HG03571 (cell line): ENCODE measurements around the gene C15orf61.

Experiments used
- ATAC-seq: cut with Tn5 transposase; IDR thresholded peaks from one replicate; pipeline ENCODE4 v1.9.1; 2021; ENCODE audit not compliant: unreplicated experiment

The C15orf61 gene

GRCh38 chr15:67548862-67549651 is 28.1 kb downstream of the C15orf61 start:
- no peak for ATAC-seq

- no peak for ATAC-seq
Observed at GRCh38 chr15:67549736-67550135, 28.8 kb downstream of the C15orf61 start.

GRCh38 chr15:67550522-67550921 is 29.6 kb downstream of the C15orf61 start:
- no peak for ATAC-seq

GRCh38 chr15:67551207-67551743 is 30.3 kb downstream of the C15orf61 start:
- ATAC-seq: no peak

GRCh38 chr15:67554580-67554979 is 33.6 kb downstream of the C15orf61 start:
- ATAC-seq: no peak

- ATAC-seq: no peak
Observed at GRCh38 chr15:67556976-67557570, 36.1 kb downstream of the C15orf61 start.

GRCh38 chr15:67558502-67558901 is 37.6 kb downstream of the C15orf61 start:
- ATAC-seq: no peak

GRCh38 chr15:67559158-67559557 is 38.2 kb downstream of the C15orf61 start:
- no peak for ATAC-seq

GRCh38 chr15:67559576-67559975 is 38.6 kb downstream of the C15orf61 start:
- no peak for ATAC-seq

GRCh38 chr15:67560320-67560719 is 39.4 kb downstream of the C15orf61 start:
- no peak for ATAC-seq

- ATAC-seq: no peak
Observed at GRCh38 chr15:67563092-67563491, 42.2 kb downstream of the C15orf61 start.

GRCh38 chr15:67564021-67564967 is 43.4 kb downstream of the C15orf61 start:
- peak; percentile 69 for ATAC-seq

GRCh38 chr15:67564968-67565345 is 44.0 kb downstream of the C15orf61 start:
- peak; percentile 25 for ATAC-seq

- no peak for ATAC-seq
Observed at GRCh38 chr15:67569668-67570067, 48.7 kb downstream of the C15orf61 start.

- no peak for ATAC-seq
Observed at GRCh38 chr15:67570875-67571647, 50.1 kb downstream of the C15orf61 start.

- ATAC-seq: no peak
Observed at GRCh38 chr15:67571648-67572415, 50.9 kb downstream of the C15orf61 start.

GRCh38 chr15:67573194-67573593 is 52.3 kb downstream of the C15orf61 start:
- no peak for ATAC-seq

GRCh38 chr15:67575039-67575502 is 54.1 kb downstream of the C15orf61 start:
- no peak for ATAC-seq

- ATAC-seq: no peak
Observed at GRCh38 chr15:67578020-67578600, 57.2 kb downstream of the C15orf61 start.
